PC-9 (cell line): ENCODE data around the gene UBIAD1. TPM values are rescaled to one million over a fixed set of nuclear protein-coding genes. Genes with fewer than 3 reads are reported as not detected.
"Not testable (repeated sequence)": the region's sequence is repeated elsewhere in the genome, so short reads cannot be mapped to it uniquely, and the experiment has no call there.

Experiments used
- BruUV-seq: library from RNA; stranded (reverse); fragments of 400-500 nt; replicated peaks from 2 replicates; lab custom pipeline; 2021; lab: Mats Ljungman, UMichigan
- CTCF ChIA-PET: fragments of 300-600 bp; sonication (Branson Sonifier 250); formaldehyde crosslinking; loops from one replicate; lab custom pipeline; 2022; ENCODE audit warnings: antibody characterized with exemption; lab: Charles Lee
- POLR2A ChIA-PET: fragments of 300-600 bp; sonication (Branson Sonifier 250); formaldehyde crosslinking; loops from one replicate; lab custom pipeline; 2022; ENCODE audit warnings: antibody characterized with exemption; ENCODE audit not compliant: unreplicated experiment; lab: Charles Lee
- DNase-seq, 2 experiments: peaks; one replicate each; pipeline versions ENCODE4 v3.0.0 to v3.0.0-alpha.2; 2015 to 2022; ENCODE audit warnings: mixed read lengths in 1 of 2
- H2AFZ ChIP-seq: fragments of 200-600 bp; sonication (generic); 2 replicates; pipeline ENCODE4 v1.8.1; 2017; ENCODE audit warnings: antibody characterized with exemption
- H3F3A ChIP-seq: fragments of 200-600 bp; sonication (generic); 2 replicates; pipeline ENCODE4 v1.8.1; 2017; ENCODE audit warnings: antibody characterized with exemption, mild to moderate bottlenecking, low read depth; ENCODE audit not compliant: insufficient read depth
- H3K27ac ChIP-seq: fragments of 200-600 bp; sonication (generic); 2 replicates; pipeline ENCODE4 v1.6.1; 2016; ENCODE audit warnings: mixed run types
- H3K27me3 ChIP-seq: fragments of 200-600 bp; sonication (generic); 2 replicates; pipeline ENCODE4 v1.6.1; 2016; ENCODE audit warnings: low read depth, mixed run types; ENCODE audit not compliant: insufficient read depth
- H3K36me3 ChIP-seq: fragments of 200-600 bp; sonication (generic); 2 replicates; pipeline ENCODE4 v1.6.1; 2016; ENCODE audit warnings: low read depth, mixed run types
- H3K4me1 ChIP-seq: fragments of 200-600 bp; sonication (generic); replicated peaks from 2 replicates; pipeline ENCODE4 v1.6.1; 2016; ENCODE audit warnings: mixed run types; ENCODE audit not compliant: insufficient read depth
- H3K4me2 ChIP-seq: fragments of 200-600 bp; sonication (generic); 2 replicates; pipeline ENCODE4 v1.6.1; 2017; ENCODE audit warnings: mixed run types
- H3K4me3 ChIP-seq: fragments of 200-600 bp; sonication (generic); 2 replicates; pipeline ENCODE4 v1.6.1; 2016; ENCODE audit warnings: mixed run types
- H3K79me2 ChIP-seq: fragments of 200-600 bp; sonication (generic); 2 replicates; pipeline ENCODE4 v1.6.1; 2017; ENCODE audit warnings: low read depth, mixed run types
- H3K9me2 ChIP-seq: fragments of 200-600 bp; sonication (generic); 2 replicates; pipeline ENCODE4 v1.8.1; 2017; ENCODE audit warnings: mild to moderate bottlenecking; ENCODE audit not compliant: insufficient read depth
- H3K9me3 ChIP-seq: fragments of 200-600 bp; sonication (generic); 2 replicates; pipeline ENCODE4 v1.8.1; 2016; ENCODE audit warnings: low read depth; ENCODE audit not compliant: insufficient read depth
- H4K20me1 ChIP-seq: fragments of 200-600 bp; sonication (generic); 2 replicates; pipeline ENCODE4 v1.8.1; 2017; ENCODE audit not compliant: insufficient read depth
- CTCF ChIP-seq: fragments of 200-600 bp; sonication (generic); conservative IDR thresholded peaks from 2 replicates; pipeline ENCODE4 v1.6.1; 2017; ENCODE audit warnings: mixed run types, antibody characterized with exemption, mild to moderate bottlenecking, moderate library complexity
- EZH2 ChIP-seq: fragments of 200-600 bp; sonication (generic); IDR thresholded peaks from 2 replicates; pipeline ENCODE4 v1.8.0; 2017; ENCODE audit warnings: antibody characterized with exemption, low read depth
- intact Hi-C: fragments of 100-400 bp; cut with micrococcal nuclease; formaldehyde crosslinking; loops from one replicate; pipeline ENCODE4 v1.10.0; 2022; ENCODE audit not compliant: unreplicated experiment
- total RNA-seq: library from RNA; stranded (reverse); gene quantifications from 2 replicates; pipeline ENCODE4 v1.2.3, GENCODE V29; 2021

The UBIAD1 gene
- total RNA-seq, 1 experiment from 2014 or later: 11.2 TPM

DNA sequence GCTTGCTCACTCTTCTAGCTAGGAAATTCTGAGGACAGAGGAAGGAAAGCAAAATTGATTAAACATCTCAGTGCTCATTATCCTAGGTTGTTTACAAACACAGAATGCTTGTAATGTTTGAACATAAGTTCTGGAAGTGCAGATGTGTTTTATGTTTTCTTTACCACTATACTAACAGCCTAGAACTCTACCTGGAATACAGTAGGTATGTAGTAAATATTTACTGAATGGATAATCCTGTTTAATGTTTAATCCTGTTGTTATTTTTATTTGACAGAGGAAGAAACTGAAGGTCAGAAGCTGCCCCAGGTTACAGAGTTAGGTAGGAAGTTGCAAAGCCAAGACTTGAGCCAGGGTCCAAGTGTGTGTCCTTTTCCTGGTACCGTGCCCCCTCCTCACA lies 16.7 kb upstream of the UBIAD1 start:
- no peaks in the 10 kb centered on the region for H3K9me2 ChIP-seq
- ChIA-PET CTCF (no interaction called here), POLR2A (no interaction called here)
- H3K27ac ChIP-seq: no peak overlapping the region
- no peak for DNase-seq
- no peaks in the 10 kb centered on the region for H3K9me3 ChIP-seq
- TF ChIP-seq CTCF: no peak
- no peak for TF ChIP-seq EZH2
- no peak overlapping the region for H2AFZ ChIP-seq
- H3K79me2 ChIP-seq: peaks cover 5% of the 10 kb centered on the region; the same call in 1 of the 2 replicates
- H3K36me3 ChIP-seq: no peaks in the 10 kb centered on the region
- no peak overlapping the region for H3K4me3 ChIP-seq
- BruUV-seq: no TSS peak
- intact Hi-C loops: no loop called here
- H3K4me2 ChIP-seq: no peak overlapping the region
- H3K4me1 ChIP-seq: 0 out of 2 replicates have a peak, but pooled peaks cover under 1% of the 10 kb centered on the region
- H3F3A ChIP-seq: no peaks in the 10 kb centered on the region
- H3K27me3 ChIP-seq: no peaks in the 10 kb centered on the region
- no peaks in the 10 kb centered on the region for H4K20me1 ChIP-seq

DNA sequence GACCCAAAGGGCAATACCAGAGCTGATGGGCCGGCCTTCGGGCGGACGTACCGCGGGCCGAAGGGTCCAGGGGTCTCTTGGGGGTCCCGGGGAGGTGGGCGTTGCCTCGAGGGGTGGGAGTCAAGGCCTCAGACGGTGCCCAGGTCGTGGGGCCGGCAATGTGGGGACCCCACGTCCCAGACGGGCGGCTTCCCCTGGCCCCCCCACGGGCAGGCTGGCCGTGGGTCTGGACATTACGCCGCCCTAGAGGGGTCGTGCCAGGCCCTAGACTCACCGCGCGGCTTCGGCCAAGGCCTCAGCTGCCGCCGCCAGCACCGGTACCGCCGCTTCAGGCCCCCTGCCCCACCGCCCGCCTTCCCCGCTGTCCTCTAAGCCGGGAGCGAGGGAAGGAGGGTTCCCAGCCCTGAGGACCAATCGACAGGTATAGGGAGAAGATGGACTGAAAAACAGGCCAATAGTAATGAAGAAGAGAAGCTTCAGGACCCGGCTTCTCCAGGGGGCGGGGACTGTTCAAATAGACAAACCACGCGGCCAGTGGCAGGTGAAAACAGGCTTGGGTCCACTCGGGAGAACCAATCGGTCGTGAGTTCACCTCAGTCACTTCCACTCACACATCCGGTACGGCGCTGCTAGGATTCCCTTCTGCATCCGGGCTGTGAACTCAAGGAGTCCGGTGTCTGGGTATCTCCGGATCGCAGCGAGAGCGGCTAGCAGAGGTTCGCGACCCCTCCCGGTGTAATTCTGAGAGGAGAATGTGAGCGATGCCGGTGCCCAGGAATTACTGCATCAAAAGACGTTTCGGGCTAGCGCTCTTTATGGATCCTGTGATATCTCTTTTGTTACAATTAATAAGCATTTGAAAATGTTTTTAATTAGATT lies 10.6 kb upstream of the UBIAD1 start, which contains the start of gene MTOR:
TSS of gene MTOR (minus strand) at position 381 of the 879 bp plus-strand sequence. CDS start 3,142 bp downstream, outside the sequence.
- TF ChIP-seq EZH2 (no peak), CTCF (no peak)
- intact Hi-C loops: loop anchor here (1.0 to 5.0 kb wide), 2 partner anchors 11 to 380 kb away; partner anchors contain the start of gene UBIAD1
- no peaks in the 10 kb centered on the region for H3K9me3 ChIP-seq
- no peaks in the 10 kb centered on the region for H3K36me3 ChIP-seq
- peak within 1 kb of the TSS; percentile 74 for H3K4me2 ChIP-seq
- no peaks in the 10 kb centered on the region; the same call in 1 of the 2 replicates for H3F3A ChIP-seq
- H3K4me3 ChIP-seq: peak within 1 kb of the TSS; percentile 71
- no peak within 1 kb of the TSS for H3K27ac ChIP-seq
- H4K20me1 ChIP-seq: no peaks in the 10 kb centered on the region
- peaks cover 15% of the 10 kb centered on the region for H3K79me2 ChIP-seq
- BruUV-seq: no TSS peak
- H3K4me1 ChIP-seq: peaks cover 5% of the 10 kb centered on the region; the same call in 1 of the 2 replicates
- ChIA-PET CTCF (interaction anchor here (0.6 to 0.8 kb wide), 3 partner anchors 383 to 1369 kb away, joined by 3 to 8 read pairs (median 4); no protein-coding TSS in a partner anchor), POLR2A (interaction anchor here (0.6 to 1.2 kb wide), 8 partner anchors 10 to 1228 kb away, joined by 3 to 8 read pairs (median 4); partner anchors contain the start of genes EXOSC10 and FBXO6)
- peak; percentile 97 to 98 for DNase-seq
- H2AFZ ChIP-seq: peak within 1 kb of the TSS; percentile 83
- no peaks in the 10 kb centered on the region for H3K9me2 ChIP-seq
- no peaks in the 10 kb centered on the region for H3K27me3 ChIP-seq

DNA sequence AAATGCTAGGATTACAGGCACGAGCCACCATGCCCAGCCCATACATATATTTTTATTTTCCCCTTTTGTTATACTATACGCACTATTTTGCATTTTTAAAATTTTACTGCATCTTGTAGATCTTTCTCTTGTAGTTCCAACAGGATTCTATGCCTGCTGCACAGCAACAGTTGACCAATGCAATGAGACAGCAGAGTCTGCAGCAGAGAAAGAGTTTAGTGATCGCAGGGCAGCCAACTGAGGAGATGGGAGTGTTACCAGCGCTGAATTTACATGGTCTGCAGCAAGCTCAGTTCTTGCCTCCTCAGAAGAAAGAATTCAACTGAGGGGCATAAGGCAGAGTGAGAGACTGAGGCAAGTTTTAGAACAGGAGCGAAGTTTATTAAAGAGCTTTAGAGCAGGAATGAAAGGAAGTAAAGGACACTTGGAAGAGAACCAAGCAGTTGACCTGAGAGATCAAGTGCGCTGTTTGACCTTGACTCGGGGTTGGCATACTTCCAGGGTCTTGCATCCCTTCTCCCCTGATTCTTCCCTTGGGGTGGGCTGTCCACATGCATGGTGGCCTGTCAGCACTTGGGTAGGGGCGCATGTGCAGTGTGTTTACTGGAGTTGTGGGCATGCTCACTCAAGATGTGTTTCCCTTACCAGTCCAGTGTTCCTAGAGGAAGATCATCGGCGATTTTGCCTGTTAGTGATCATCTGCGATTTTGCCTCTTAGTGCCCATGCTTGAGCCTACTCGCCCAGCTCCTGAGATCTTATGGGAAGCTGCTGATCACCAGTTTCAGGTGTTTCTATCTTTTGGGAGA lies 6.5 kb upstream of the UBIAD1 start:
- Histone ChIP-seq H3K36me3 (no peaks in the 10 kb centered on the region), H3K27me3 (no peaks in the 10 kb centered on the region), H3F3A (no peaks in the 10 kb centered on the region; the same call in 1 of the 2 replicates), H3K9me3 (no peaks in the 10 kb centered on the region), H2AFZ (no peak overlapping the region), H4K20me1 (no peaks in the 10 kb centered on the region), H3K4me2 (no peak overlapping the region), H3K4me1 (peaks cover 6% of the 10 kb centered on the region; the same call in 1 of the 2 replicates), H3K9me2 (no peaks in the 10 kb centered on the region), H3K79me2 (peaks cover 8% of the 10 kb centered on the region), H3K4me3 (no peak overlapping the region), H3K27ac (no peak overlapping the region)
- DNase-seq: no peak
- CTCF ChIA-PET: interaction anchor here (0.6 kb wide), 1 partner anchor 1232 kb away, joined by 3 read pairs; no protein-coding TSS in a partner anchor
- POLR2A ChIA-PET: interaction anchor here (0.6 kb wide), 1 partner anchor 781 kb away, joined by 9 read pairs; no protein-coding TSS in a partner anchor
- intact Hi-C loops: no loop called here
- no TSS peak for BruUV-seq
- no peak for TF ChIP-seq CTCF
- TF ChIP-seq EZH2: no peak

GRCh38 chr1:11267350-11268337 lies 5.4 kb upstream of the UBIAD1 start:
- H3F3A ChIP-seq, H3K4me1 ChIP-seq, BruUV-seq, H3K36me3 ChIP-seq, intact Hi-C loops, H3K27me3 ChIP-seq, H4K20me1 ChIP-seq, H3K9me3 ChIP-seq, H3K79me2 ChIP-seq, H3K9me2 ChIP-seq, H3K4me3 ChIP-seq: not testable (repeated sequence)
- H3K27ac ChIP-seq: peak overlapping the region; percentile 76
- DNase-seq: peak in 1 of 2 experiments; percentile 78
- POLR2A ChIA-PET: interaction anchor here (0.6 to 0.7 kb wide), 2 partner anchors 385 to 999 kb away, joined by 3 to 5 read pairs; no protein-coding TSS in a partner anchor
- H2AFZ ChIP-seq: 0 out of 2 replicates have a peak overlapping the region, but pooled peaks have one; percentile 33
- H3K4me2 ChIP-seq: peak overlapping the region; percentile 28
- CTCF ChIA-PET: interaction anchor here (0.5 kb wide), 1 partner anchor 25 kb away, joined by 3 read pairs; no protein-coding TSS in a partner anchor
